Right renal cortex interstitium (tissue), 3 donors: ENCODE measurements around the gene SCN1B. TPM values are rescaled to one million over a fixed set of nuclear protein-coding genes. Genes with fewer than 3 reads are reported as not detected.
"Not testable (repeated sequence)": the region's sequence is repeated elsewhere in the genome, so short reads cannot be mapped to it uniquely, and the experiment has no call there.

Source experiments
- DNase-seq, 3 donors: peaks; one replicate each; pipeline ENCODE4 v3.0.0-alpha.2; 2013; ENCODE audit warnings: low read depth in 3 of 3, low spot score in 2 of 3
- polyA plus RNA-seq, 3 donors: library from polyadenylated mRNA; unstranded; fragments of 120-200 nt; gene quantifications; one replicate each; pipeline ENCODE4 v1.2.1, GENCODE V29; 2013; ENCODE audit not compliant: insufficient read length in 3 of 3

SCN1B gene
- polyA plus RNA-seq, 3 donors, result 0.55 to 0.92 (median 0.64) TPM

- no peak for DNase-seq
Observed at GRCh38 chr19:35000647-35001501, 29.4 kb upstream of the SCN1B start.

GRCh38 chr19:35002037-35002535, 28.2 kb upstream of the SCN1B start:
- no peak for DNase-seq

GRCh38 chr19:35004517-35005255, 25.6 kb upstream of the SCN1B start:
- no peak for DNase-seq

- DNase-seq, result no peak
Observed at GRCh38 chr19:35005256-35005977, 24.9 kb upstream of the SCN1B start.

DNA sequence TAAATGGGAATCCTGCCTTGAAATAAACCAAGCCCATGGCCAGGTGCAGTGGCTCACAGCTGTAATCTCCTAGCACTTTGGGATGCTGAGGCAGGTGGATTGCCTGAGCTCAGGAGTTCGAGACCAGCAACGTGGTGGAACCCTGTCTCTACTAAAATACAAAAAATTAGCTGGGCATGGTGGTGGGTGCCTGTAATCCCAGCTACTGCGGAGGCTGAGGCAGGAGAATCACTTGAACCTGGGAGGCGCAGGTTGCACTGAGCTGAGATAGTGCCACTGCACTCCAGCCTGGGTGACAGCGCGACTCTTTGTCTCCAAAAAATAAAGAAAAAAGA, 24.3 kb upstream of the SCN1B start:
- not testable (repeated sequence) for DNase-seq

- DNase-seq, result no peak
Observed at GRCh38 chr19:35006342-35006998, 23.8 kb upstream of the SCN1B start.

DNA sequence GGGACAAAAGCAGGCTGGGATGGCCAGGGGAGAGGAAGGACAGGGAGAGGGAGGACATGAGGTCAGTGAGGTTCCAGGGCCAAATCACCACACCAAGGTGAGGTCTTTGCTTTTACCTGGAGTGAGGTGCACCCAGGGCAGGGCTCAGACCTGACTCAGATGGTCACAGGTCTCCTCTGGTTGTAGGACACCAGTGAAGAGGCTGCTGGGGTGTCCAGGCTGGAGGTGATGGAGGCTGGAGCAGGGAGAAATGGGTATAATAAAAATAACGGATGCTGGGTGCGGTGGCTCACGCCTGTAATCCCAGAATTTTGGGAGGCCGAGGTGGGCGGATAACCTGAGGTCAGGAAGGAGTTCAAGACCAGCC, 23.3 kb upstream of the SCN1B start:
- DNase-seq, result no peak

- not testable (repeated sequence) for DNase-seq
Observed at GRCh38 chr19:35007427-35007826, 22.8 kb upstream of the SCN1B start.

DNA sequence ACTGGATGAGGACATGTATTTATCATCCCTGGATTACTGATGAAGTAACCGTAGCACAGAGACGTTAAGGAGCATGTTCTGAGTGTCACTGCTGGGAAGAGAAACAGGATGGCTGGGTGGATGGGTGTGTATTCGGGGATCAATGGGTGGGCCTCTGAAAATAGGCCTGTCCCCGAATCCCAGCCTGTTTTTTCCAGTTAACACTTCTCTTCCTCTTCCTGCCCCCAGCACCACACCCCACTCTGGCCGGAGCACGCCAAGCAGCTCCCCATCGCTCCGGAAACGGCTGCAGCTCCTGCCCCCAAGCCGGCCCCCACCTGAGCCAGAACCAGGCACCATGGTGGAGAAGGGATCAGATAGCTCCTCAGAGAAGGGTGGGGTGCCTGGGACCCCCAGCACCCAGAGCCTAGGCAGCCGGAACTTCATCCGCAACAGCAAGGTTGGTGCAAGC, 21.4 kb upstream of the SCN1B start:
- no peak for DNase-seq

DNA sequence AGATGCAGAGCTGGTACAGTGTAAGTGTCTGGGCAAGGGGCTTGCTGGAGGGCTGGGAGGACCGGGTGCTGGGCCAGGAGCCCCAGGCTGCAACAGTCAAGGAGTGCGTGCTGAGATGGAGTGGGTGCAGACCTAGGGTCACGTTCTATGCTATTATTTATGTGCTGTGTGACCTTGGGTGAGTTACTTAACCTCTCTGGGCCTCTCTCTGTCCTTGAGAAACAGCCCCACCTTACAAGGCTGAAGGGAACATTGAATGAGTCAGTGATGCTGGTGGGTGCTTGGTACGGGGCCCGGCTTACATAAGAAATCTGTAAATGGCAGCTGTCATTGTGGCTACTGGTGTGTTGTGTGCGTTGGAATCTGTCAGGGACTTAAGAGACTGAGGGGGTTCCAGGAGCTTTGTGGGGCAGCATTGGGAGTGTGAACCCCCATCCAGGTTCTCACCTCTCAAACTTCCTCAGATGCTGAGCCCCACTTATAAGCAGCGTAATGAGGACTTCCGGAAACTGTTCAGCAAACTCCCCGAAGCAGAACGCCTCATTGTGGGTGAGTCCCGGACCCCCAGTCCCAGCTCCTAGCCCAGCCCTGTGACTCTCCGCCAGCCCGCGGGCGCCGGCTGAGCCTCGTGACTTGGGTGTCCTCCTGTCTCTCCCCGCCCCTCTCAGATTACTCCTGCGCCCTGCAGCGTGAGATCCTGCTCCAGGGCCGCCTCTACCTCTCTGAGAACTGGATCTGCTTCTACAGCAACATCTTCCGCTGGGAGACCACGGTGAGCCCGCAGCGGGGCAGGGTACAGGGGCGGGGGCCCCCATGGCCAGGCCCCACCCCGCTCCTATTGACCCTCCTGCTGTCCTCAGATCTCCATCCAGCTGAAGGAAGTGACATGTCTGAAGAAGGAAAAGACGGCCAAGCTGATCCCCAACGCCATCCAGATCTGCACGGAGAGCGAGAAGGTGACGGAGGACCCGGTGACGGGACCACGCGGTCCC, 20.6 kb upstream of the SCN1B start:
- DNase-seq, result no peak

DNA sequence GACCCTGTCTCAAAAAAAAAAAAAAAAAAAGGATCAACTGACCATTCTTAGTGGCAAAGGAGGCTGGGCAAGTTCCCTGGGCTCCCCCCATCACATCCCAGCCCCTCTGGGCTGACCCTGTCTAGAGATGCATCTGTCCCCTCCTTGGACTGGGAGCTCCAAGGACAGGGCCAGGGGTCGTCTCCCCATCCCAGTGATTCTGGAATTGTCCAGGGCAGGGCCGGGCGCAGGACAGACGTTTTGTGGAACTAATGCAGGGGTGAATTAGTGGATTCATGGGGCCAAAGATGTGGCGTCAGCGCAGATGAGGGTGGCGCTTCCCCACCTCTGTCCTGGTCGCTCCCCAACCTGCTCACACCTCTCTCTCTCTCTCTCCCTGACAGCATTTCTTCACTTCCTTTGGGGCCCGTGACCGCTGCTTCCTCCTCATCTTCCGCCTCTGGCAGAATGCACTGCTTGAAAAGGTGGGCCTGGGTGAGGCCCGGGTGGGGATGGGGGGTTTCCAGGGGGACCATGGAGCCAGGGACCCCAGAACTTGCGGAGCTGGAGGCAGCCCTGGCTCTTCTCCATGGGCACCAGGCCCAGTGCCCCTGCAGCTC, 19.1 kb upstream of the SCN1B start:
- DNase-seq, result no peak

- DNase-seq, result no peak
Observed at GRCh38 chr19:35011737-35012682, 18.3 kb upstream of the SCN1B start.

GRCh38 chr19:35013041-35013819, 17.0 kb upstream of the SCN1B start:
- no peak for DNase-seq

DNA sequence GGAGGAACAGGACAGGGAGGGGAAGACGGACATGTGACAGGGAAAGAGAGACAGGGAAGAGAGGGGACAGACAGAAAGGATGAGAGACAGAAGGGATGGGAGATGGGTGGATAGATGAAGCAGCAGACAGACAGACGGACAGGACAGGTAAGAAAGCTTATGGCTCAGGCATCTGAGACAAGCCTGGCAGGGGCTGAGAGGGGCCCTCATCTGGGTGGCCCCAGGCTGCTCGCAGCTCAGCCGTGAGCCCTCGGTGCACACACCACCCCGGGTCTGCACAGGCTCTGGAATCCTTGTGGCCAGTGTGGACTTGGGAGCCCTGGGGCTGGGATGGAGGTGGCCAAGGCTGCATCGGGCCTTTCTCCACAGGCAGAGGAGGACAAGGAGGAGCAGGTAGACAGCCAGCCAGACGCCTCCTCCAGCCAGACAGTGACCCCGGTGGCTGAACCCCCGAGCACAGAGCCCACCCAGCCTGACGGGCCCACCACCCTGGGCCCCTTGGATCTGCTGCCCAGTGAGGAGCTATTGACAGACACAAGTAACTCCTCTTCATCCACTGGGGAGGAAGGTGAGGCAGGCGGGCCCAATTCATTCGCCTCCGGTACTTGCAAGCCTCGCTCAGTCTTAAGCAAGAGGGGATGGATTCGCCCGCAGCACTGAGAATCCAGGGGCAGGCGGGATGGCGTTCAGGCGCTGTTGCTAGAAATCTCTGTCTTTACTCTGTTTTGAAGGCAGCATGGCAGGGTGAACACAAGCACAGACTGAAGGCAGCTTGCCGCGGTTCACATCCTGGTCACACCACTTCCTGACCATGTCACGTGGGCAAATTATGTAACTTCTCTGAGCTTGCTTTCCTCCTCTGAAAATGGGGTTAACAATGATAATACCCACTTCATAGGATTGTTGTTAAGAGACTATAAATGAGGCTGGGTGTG, 16.2 kb upstream of the SCN1B start:
- no peak for DNase-seq

- not testable (repeated sequence) for DNase-seq
Observed at GRCh38 chr19:35014774-35015173, 15.5 kb upstream of the SCN1B start.
